ENCODE data around the gene ADAM12.

Gene ADAM12

GRCh38 chr10:126387931-126388911, at the start of gene ADAM12:
Gene ADAM12 (minus strand): TSS chr10:126388477. CDS start chr10:126388145, 332 bp downstream.
- DNase-seq = peak; percentile 74

GRCh38 chr10:126437635-126438406, 49.5 kb upstream of the ADAM12 start:
- DNase-seq = no peak

GRCh38 chr10:126434235-126434634, 46.0 kb upstream of the ADAM12 start:
- no peak for DNase-seq

- DNase-seq = no peak
Measured at GRCh38 chr10:126433351-126433750, 45.1 kb upstream of the ADAM12 start.

GRCh38 chr10:126432507-126432906, 44.2 kb upstream of the ADAM12 start:
- no peak for DNase-seq

GRCh38 chr10:126431816-126432215, 43.5 kb upstream of the ADAM12 start:
- no peak for DNase-seq

- no peak for DNase-seq
Measured at GRCh38 chr10:126430512-126430911, 42.2 kb upstream of the ADAM12 start.

GRCh38 chr10:126429275-126429674, 41.0 kb upstream of the ADAM12 start:
- no peak for DNase-seq

GRCh38 chr10:126425489-126426065, 37.3 kb upstream of the ADAM12 start:
- no peak for DNase-seq

- DNase-seq = no peak
Measured at GRCh38 chr10:126425032-126425431, 36.8 kb upstream of the ADAM12 start.

GRCh38 chr10:126423732-126424491, 35.6 kb upstream of the ADAM12 start:
- no peak for DNase-seq

- no peak for DNase-seq
Measured at GRCh38 chr10:126422567-126422966, 34.3 kb upstream of the ADAM12 start.

- DNase-seq = peak; percentile 97
Measured at GRCh38 chr10:126421756-126422256, 33.5 kb upstream of the ADAM12 start.

- DNase-seq = peak; percentile 59
Measured at GRCh38 chr10:126420567-126421300, 32.5 kb upstream of the ADAM12 start.

GRCh38 chr10:126417220-126417825, 29.0 kb upstream of the ADAM12 start:
- no peak for DNase-seq

GRCh38 chr10:126409821-126410220, 21.5 kb upstream of the ADAM12 start:
- no peak for DNase-seq

- no peak for DNase-seq
Measured at GRCh38 chr10:126408953-126409641, 20.8 kb upstream of the ADAM12 start.

GRCh38 chr10:126407831-126408230, 19.6 kb upstream of the ADAM12 start:
- no peak for DNase-seq

- no peak for DNase-seq
Measured at GRCh38 chr10:126405239-126405775, 17.0 kb upstream of the ADAM12 start.

Measured in fibroblast of skin of right quadriceps (primary cell).